GM19463 (cell line): Measurements from ENCODE around the gene COL4A1.

Source experiments
- ATAC-seq: cut with Tn5 transposase; IDR thresholded peaks from one replicate; pipeline ENCODE4 v1.9.1; 2021; ENCODE audit warnings: mild to moderate bottlenecking, moderate library complexity; ENCODE audit not compliant: unreplicated experiment

The COL4A1 gene

DNA sequence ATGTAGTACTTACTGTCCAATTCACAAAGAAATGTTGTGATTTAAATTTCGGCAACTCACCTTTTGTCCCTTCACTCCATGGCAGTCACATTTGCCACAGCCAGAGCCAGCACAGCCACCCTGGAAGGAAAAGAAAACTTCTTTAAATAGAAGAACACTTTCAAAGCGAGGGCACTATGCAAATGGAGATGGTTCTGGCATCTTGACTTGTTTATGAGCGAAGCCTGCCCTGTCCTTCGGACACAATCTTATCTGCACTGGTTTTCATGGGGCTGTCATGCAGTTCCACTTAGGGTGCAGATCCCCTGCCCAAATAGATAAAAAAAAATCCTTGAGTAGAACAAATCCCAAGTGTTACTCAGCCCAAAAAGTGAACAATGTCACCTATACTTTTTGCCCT is 64.3 kb downstream of the COL4A1 start:
- no peak for ATAC-seq

GRCh38 chr13:110240943-110241342 is 66.0 kb downstream of the COL4A1 start:
- no peak for ATAC-seq

DNA sequence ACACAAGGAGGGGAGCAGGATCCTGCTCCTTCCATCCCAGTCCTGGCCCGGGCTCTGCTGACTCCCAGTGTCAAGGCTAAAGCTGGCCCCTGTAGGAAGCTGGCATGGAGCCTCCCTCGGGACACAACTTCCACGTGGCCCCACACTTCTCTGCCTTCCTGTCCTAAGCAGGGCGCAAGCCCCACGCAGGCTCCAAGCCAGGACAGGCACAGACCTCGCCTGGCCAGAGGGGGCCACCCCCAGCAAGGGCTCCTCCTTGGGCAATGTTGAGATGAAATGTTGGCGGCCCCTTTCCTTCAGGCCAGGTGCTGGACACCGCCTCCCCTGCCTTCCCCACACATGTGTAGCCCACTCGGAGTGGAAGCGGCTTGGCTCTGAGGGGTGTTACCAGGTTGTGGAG is 66.6 kb downstream of the COL4A1 start:
- ATAC-seq, result no peak

GRCh38 chr13:110239280-110240125 is 67.5 kb downstream of the COL4A1 start:
- ATAC-seq, result no peak

DNA sequence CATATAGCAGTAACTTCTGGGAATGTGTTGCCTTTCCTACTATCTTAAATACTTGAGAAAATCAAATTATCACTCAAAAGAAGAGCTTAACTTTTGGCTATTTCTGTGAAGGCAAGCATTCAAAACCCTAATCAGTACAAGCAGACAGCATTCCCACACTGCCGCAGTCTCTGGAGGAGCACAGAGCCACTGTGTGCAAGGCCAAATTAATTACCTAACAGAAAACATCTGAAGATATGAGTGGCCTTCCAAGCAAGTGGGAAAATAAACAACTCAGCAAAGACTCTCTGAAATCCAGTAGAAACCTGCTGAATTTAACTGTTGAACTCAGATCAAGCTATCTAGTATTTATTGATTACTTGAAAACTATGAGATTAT is 68.2 kb downstream of the COL4A1 start:
- ATAC-seq, result no peak

DNA sequence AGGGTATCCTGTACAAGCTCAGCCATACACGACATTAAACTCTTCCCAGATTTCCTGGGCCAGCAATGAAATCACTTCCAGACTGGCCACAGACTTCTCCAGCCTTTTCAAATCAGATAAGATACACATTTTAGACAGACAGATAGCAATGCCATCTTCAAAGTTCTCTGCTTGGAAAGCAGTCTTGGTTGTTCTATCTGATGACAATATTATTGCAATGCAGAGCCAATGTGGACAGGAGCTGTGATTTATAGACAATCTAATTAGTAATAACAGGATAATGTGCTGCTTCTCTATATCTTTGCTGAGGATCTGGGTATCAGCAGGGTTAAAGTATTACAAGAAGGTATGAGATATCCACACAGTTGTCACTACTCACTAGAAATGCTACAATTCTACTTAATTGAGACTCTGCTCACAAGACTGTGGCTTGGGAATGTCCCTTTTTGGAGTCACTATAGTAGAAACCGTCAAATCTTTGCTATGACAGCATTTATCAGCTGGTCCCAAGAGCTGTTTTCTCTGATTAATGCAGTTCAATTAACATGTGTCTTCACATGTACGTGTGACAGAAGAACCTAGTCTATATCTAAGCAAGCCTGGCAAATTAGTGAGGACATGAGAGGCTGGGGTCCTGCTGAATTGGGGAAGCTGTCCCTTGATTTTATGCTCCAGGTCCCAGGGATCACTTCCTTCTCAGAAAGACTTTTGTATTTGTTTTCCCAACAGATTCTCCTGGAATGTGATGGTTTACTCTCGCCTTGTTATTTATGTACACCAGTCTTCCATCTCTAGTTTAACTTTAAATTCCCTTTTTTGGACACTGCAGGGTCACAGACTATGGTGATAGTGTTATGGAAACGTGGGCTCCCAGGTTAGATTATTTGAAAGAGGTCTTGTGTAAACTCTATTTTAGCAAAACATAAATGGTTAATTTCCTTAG is 68.8 kb downstream of the COL4A1 start:
- ATAC-seq, result no peak

- no peak for ATAC-seq
Measured at GRCh38 chr13:110236831-110237261, 70.1 kb downstream of the COL4A1 start.

DNA sequence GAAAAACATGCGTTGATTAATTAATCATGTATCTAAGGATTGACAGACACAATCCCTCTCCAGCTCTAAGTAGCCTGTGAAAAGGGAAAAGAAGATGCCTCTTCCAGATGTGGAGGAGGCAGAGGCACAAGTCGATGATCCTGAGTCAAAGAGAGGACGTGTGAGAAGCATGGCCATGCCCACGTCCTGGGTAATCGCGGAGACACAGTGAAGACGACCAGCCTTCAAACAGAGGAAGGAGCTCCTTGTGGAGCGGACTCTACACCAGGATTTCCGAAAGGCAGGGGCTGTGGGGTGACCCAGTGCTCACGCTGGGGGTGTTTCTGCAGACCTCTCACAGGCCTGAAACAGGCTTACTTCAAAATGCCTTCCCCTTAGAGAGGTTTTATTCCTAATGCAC is 70.5 kb downstream of the COL4A1 start:
- ATAC-seq, result no peak

GRCh38 chr13:110234532-110234931 is 72.4 kb downstream of the COL4A1 start:
- no peak for ATAC-seq

DNA sequence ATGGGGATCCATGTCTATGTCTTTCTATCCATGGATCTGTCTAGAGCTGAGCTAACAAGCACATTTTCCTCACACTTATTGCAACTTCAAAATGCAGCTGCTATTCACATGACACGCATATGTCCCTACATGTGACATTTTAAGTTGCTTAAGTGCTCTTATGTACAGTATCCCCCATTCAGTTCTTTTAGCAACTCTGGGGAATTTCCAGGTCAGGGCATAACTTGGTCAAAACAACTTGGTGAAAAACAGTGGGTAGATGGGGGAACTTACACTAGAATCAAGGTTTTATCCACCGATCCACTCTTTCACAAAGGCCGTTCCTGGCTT is 73.0 kb downstream of the COL4A1 start:
- ATAC-seq, result no peak

- ATAC-seq, result no peak
Measured at GRCh38 chr13:110233181-110233950, 73.6 kb downstream of the COL4A1 start.

DNA sequence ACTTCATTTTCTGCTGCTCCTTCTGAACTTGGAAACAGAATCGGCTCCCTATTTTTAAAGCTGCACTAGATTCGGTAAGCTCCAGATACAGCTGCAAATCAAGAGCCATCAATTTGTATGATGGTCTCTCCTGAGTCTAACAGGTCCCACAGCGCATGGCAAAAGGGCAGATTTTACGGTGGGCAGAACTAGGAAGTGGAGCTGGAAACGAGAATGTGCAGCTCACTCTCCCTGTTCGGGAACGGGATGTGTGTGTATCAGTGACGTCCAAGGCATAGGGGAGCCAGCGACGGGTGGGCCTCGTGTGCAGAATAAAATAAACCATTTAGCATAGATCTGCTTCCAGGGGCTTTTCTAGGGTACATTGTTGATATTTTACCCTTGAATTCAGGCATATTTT is 74.2 kb downstream of the COL4A1 start:
- ATAC-seq, result no peak

- no peak for ATAC-seq
Measured at GRCh38 chr13:110232142-110232541, 74.8 kb downstream of the COL4A1 start.

GRCh38 chr13:110231348-110232047 is 75.5 kb downstream of the COL4A1 start:
- ATAC-seq, result no peak

DNA sequence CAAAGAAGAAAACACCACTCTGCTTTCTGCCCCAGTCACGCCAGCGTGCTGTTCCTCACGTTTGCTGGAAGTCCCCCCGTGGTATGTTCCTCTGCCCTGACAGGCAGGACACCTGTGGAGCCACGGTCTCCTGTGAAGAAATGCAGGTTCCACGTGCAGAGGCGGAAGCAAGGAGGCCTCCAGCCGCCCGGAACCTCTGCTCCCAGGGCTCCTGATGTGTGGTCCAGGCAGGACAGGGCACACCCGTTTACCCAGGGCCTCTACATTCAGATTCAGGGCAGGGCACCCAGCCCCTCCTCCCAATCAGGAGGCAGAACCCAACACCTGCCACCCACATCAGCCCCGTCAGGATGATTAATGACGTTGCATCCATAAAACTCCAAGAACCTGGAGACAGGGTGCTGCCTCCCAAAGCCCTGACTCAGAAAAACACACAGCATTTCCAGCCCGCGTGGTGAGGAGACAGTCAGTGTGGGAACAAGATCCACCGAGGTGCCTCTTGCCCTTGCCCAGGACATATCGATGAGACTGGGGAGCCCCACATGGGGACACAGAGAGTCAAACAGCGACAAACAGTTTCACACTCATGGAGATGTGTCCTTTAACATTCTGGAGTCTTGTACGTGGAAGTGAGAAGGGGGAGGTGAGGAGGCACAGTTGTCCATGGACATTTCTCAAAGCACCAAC is 76.2 kb downstream of the COL4A1 start:
- no peak for ATAC-seq

- no peak for ATAC-seq
Measured at GRCh38 chr13:110229905-110230563, 76.9 kb downstream of the COL4A1 start.

GRCh38 chr13:110228936-110229904 is 77.7 kb downstream of the COL4A1 start:
- no peak for ATAC-seq

DNA sequence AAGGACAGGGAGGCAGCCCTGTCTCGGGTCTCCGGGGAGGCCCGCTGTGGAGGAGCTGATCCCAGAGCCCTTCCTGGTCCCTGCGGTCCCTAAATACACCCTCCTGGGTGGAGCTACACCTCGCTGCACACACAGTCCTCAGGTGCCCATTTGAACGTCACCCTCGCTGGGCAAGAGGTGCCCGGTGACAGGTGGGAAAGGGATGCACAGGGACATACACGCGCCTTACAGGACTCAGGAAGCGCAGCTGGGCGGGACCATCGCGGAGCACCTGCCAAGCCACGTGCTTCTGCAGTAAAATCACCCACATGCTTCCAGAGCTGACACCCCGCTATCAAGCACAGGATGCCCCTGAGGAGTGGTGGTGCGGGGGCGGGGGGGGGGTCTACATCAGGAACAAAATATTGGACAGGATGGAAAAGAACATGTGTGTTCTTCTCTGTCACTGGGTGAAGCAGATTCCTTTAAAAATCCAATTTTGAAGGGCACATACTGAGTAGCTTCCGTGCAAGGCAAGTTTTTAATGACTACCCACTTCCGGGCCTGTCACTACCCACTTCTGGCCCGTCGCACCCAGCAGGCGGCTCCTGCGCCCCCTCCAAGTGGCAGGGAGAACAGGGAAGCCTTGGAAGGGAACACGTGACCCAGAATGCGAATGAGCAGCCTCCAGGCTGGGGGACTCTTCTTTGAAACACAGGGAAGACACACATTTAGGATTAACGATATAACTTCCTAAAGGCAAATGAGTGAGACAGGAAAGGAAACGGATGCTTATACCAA is 78.9 kb downstream of the COL4A1 start:
- no peak for ATAC-seq
